ENCODE data around the gene P2RX2.

Gene P2RX2

GRCh38 chr12:132603240-132604150, 15.1 kb upstream of the P2RX2 start:
- DNase-seq = no peak

DNA sequence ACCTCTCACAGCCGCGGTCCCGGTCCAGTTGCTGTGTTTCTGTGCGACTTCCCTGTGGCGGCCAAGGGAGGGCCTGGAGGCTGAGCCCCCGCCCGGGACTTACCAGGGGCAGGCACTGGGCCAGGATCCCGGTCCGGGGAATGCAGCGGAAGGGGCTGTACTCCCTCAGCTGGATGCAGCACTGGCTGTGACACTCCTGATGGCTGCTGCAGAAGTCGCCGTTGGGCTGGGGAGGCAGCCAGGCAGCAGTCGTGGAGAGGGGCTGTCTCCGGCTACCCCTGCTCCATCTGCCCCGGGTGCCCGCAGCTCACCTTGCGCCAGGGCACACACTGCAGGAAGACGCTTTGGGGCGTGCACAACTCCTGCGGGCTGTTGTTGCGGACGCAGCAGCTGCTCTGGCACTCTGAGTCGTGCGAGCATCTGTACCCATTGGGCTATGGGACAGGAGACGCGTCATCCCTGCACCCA, 14.4 kb upstream of the P2RX2 start:
- DNase-seq = no peak

DNA sequence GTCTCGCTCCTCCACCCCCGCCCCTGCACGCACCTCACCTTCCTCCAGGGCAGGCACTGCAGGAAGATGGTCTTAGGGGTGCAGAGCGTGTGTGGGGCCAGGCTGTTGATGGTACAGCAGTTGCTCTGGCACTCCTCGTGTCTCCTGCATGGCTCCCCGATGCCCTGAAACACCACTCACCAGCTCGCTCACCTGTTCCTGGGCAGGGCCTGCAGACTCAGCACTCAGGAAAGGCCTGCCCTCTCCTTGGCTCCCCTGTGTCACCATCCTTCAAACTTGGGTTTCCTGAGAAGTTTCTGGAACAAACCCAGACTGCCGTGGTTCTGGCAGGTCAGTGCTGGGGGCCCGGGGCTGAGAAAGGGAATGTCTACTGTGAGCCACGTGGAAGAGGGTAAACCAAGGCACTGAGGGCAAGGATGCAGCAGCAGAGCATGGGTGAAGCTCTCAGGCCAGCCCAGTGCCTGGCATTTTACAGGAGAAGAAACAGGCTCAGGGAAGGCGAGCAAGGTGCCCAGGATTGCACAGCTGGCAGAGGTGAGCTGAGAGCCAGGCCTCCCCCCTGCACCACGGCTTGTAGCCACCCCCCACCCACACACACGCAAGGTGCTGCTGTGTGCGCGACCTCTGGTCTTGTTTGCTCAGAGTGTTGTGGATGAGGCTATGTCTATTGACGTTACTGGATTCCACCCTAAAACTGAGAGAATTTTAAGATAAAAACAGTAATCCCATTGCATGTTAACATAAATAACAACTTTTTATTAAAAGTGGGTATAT, 13.7 kb upstream of the P2RX2 start:
- DNase-seq = no peak

DNA sequence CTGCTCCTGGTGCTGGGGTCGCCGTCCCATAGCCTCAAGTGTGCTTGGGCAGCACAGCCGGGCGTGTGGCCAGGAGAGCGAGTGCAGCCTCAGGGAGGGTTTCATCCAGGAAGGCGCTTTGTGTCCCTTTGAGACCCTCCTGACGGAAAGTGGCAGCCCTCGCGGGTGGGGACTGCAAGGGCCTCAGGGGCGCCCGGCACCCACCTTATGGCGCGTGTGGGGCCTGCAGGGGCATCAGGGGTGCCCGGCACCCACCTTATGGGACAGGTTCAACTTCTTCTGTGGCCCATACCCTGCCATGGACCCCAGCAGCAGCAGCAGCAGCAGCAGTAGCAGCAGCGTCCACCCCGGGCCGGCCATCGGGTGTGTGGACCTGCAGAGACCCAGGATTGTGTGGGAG, 12.7 kb upstream of the P2RX2 start:
- DNase-seq = no peak

GRCh38 chr12:132606466-132606865, 12.1 kb upstream of the P2RX2 start:
- DNase-seq = no peak

GRCh38 chr12:132606927-132607326, 11.6 kb upstream of the P2RX2 start:
- no peak for DNase-seq

DNA sequence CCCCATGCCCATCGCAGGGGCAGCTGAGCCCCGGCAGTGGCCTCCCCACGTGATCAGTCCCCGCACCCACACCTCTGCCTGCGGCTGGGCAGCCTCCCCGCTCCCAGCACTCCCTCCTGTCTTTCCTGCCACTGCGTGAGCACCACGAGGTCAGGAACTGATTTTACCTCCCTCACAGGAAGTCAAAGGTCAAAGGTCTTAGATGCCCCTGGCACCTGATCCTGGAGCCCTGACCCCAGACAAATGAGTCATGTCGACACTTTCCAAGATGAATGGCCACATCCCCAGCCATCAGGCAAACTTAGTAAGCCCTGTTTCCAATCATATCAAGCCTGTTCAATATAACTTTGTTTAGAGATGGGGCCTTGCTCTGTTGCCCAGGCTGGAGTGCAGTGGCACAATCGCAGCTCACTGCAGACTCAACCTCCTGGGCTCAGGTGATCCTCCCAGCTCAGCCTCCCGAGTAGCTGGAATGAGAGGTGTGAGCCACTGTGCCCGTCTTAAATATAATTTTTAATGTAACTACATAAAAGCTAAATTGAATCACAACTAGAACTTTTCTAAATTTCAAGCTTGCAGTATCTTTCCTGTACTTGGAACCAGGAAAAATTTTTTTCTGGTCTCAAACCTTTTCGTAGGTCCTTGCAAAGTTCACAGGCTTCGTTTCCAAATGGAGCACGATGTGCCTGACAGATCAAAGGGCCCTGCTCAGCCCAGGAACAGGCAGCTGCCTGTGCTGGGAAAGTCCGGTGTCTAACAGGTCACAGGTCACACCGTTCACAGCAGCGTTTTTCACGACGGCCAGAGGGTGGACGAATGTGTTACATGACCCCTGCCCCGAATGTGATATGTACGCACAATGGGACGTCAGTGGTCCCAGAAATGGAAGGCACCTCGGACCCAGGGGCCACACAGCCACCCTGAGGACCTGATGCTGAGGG, 10.1 kb upstream of the P2RX2 start:
- DNase-seq = no peak

GRCh38 chr12:132610051-132610759, 8.4 kb upstream of the P2RX2 start, which contains the start of gene LRCOL1:
LRCOL1 (minus strand) TSS chr12:132610582; CDS start chr12:132606251, 4,331 bp downstream.
- peak; percentile 18 for DNase-seq

DNA sequence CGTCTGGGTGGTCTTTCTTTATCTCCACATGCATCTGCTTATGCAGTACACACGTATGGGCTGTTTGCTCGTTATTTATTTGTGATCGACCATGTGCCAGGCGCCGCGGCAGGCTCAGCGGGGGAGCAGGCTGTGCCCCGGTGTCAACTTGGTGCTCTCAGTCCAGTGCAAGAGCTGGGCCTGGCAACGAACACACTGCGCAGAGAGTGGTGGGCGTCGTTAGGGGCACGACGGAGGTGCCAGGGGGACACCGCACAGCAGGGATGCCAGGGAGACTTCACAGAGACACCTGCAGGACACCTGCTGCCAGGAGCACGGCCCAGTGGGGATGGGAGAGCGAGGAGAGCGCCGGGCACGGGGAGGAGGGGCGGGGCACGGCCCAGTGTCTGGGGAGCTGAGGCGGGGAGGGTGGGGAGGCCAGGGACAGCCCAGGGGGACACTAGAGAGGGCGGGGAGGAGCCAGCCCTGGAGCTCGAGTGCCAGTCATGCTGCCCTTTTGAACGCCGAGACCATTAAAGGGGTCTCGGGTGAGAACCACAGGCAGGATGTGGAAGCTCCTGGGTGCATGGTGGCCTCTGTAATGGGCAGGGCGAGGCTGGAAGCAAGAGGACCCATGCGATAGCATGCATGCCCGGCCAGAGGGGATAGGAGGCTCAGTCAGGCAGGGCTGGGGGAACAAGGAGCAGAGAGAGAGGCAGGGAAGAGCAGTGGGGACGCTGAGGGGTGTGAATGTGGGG, 7.5 kb upstream of the P2RX2 start:
- no peak for DNase-seq

- no peak for DNase-seq
Observed at GRCh38 chr12:132611620-132612019, 7.0 kb upstream of the P2RX2 start.

DNA sequence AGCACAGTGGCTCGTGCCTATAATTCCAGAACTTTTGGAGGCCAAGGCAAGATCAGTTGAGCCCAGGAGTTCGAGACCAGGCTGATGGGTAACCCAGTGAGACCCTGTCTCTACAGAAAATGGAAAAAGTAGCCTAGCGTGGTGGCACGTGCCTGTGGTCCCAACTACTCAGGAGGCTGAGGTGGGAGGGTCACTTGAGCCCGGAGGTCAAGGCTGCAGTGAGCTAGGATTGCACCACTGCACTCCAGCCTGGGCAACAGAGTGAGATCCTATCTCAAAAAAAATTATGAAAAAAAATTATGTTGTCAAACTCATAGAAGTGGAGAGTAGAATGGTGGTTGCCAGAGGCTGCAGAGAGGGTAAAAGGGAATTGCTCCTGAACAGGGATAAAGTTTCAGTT, 4.5 kb upstream of the P2RX2 start:
- no peak for DNase-seq

GRCh38 chr12:132614861-132615578, 3.6 kb upstream of the P2RX2 start:
- peak; percentile 79 for DNase-seq

GRCh38 chr12:132615579-132616038, 3.0 kb upstream of the P2RX2 start:
- no peak for DNase-seq

GRCh38 chr12:132617135-132617701, 1.4 kb upstream of the P2RX2 start:
- DNase-seq = no peak

DNA sequence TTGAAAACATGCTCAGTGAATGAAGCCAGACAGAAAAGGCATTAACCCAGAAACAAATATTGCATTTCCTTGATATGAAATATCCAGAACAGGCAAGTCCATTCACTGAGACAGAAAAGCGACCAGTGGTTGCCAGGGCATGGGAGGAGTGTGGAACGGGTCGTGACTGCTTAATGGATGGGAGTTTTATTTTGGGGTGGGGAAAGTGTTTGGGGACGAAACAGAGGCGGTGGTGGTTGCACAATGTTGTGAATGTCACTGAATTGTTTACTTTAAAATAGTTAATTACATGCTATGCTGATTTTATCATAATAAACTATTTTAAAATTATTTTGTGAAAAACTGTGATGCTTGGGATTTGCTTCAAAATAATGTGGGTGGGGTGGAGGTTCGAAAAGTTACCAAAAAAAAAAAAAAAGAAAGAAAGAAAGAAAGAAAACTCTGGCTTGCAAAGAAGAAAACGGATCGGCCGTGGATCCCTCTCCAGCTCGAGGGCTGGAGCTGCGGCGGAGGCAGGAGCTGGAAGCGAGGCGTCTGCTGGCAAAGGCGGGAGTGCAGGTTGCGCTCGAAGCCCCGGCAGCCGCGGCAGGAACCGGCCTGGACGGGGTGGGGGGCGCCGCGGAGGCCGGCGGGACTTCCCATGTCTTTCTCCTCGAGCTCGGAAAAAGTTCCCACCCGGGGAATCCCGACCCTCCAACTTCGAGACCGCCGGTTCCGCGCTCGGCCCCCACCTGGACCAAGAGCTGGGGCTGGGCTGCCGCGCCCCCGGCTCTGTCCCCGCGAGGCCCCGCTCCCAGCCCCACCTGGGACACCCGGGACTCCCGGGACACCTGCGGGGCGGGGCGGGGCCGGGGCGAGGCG, 524 bp upstream of the P2RX2 start:
- peak; percentile 39 for DNase-seq

GRCh38 chr12:132619071-132619385, 452 bp downstream of the P2RX2 start:
- no peak for DNase-seq

DNA sequence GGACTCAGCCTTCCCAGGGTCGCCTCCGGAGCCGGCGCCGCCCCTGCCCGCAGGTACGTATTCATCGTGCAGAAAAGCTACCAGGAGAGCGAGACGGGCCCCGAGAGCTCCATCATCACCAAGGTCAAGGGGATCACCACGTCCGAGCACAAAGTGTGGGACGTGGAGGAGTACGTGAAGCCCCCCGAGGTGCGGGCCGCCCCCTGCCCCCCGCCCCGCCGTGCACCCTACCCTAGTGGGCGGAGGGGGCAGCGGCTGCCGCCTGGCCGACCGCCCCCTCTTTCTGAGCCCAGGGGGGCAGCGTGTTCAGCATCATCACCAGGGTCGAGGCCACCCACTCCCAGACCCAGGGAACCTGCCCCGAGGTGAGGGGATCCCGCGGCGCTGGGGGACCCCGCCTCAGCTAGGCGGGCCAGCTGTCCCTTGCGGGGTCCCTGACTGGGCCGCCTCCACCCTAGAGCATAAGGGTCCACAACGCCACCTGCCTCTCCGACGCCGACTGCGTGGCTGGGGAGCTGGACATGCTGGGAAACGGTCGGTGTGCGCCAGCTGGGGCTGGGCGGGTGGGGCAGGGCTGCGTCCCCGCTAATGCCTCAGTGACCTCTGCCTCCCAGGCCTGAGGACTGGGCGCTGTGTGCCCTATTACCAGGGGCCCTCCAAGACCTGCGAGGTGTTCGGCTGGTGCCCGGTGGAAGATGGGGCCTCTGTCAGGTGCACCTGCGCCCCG, 973 bp downstream of the P2RX2 start:
- DNase-seq = no peak

GRCh38 chr12:132620113-132620898, 1.7 kb downstream of the P2RX2 start:
- DNase-seq = no peak

All from NCI-H2227 treated with DMSO at 0.1 percent for 48 hours (cell line).